Hematopoietic multipotent progenitor cell treated with erythropoietin and hydrocortisone succinate and interleukin-3 and kit ligand, for 17 days (in vitro differentiated cells): ENCODE data around the gene GNAO1.

ENCODE experiments used
- DNase-seq: peaks from one replicate; pipeline ENCODE4 v3.0.0-alpha.2; 2015; ENCODE audit warnings: low spot score

Gene GNAO1

DNA sequence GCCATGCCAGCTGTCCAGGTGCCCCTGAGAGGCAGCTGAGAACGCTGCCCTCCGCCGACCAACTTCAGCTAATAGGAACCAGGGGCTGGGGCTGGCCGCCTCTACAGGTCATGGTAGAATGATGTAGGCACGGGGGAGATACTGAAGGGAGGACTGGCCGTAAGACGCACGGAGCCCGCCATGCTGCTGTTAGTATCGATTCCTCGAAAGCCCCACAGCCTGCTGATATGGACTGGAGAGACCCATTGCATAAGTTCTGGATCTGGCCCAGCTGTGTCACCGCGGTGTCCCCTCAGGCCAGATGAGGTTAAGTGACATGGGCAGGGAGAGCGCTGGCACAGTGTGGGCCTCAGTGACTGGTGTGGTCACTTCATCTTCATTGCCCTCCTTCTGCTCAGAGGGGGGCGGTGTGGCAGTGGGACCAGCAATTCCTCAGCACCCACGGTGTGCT lies 158.4 kb downstream of the GNAO1 start:
- no peak for DNase-seq

GRCh38 chr16:56350491-56351405 lies 159.5 kb downstream of the GNAO1 start:
- DNase-seq = no peak

DNA sequence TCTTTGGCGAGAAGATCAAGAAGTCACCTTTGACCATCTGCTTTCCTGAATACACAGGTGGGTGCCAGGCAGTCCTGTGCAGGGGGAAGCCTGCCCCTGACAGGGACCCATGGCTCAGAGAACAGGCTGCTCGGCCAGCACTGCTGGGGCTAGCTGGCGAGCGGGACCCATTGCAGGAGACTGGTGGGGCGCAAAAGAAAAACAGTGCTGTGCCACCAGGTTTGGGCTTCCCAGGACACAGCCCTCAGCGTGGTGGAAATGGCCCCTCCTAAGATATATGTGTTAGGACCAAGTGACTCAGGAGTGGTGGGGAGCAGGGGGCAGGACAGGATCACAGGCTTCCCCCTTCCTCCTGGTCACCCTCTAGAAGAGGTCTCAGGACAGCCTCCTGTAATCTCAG lies 160.2 kb downstream of the GNAO1 start:
- no peak for DNase-seq

DNA sequence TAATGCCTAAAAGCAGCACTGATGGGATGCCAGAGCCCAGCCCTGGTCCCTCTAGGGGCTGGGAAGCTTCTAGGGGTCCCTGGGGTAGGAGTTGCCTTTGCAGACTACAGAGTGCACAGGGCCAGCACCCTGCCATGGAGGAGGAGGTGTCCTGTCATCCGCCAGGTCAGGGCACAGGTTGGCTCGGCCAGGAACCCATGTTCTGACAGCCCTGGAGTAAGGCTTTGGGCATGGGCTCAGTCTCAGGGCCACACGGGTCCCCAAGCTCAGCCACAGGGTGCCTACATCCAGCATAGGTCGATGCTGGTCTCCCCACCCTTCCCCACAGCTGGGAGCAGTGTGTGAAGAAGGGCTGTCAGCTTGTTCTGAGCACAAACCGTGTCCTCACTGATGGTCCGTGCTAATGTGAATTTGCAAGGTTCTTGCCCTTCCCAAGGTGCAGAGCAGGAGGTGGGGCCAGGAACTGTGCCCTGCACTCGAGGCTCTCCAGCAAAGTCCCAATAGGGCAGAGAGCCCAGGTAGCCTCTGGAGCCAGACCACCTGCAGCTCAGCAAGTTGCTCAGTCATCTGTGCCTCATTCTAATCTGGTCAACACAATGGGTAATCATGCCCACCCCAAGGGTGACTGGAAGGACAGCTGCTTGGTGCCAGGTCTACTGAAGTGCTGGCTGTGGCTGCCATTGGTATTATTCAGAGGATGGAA lies 161.2 kb downstream of the GNAO1 start:
- DNase-seq = no peak

- DNase-seq = no peak
Measured at GRCh38 chr16:56353054-56353921, 162.0 kb downstream of the GNAO1 start.

- DNase-seq = no peak
Measured at GRCh38 chr16:56354016-56354415, 162.7 kb downstream of the GNAO1 start.

- DNase-seq = no peak
Measured at GRCh38 chr16:56354746-56355145, 163.5 kb downstream of the GNAO1 start.

DNA sequence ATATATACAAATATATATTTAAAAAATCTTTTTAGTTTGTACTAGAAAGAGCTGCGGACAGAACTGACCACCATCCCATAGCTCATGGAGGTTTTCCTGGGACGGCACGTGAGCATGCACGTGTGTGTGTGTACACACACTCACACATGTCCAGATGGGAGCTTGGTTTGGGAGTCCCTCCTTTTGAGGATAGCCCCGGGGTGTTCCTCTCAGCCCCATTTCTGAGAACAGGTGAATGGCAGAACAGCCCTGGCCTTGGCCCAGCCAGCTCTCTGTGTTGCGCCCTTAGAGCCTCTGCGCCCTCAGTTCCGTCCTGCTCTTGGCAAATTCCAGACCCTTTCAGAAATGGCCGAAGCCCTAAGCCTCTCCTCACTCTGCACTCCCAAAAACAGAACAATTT lies 163.9 kb downstream of the GNAO1 start:
- DNase-seq = no peak

DNA sequence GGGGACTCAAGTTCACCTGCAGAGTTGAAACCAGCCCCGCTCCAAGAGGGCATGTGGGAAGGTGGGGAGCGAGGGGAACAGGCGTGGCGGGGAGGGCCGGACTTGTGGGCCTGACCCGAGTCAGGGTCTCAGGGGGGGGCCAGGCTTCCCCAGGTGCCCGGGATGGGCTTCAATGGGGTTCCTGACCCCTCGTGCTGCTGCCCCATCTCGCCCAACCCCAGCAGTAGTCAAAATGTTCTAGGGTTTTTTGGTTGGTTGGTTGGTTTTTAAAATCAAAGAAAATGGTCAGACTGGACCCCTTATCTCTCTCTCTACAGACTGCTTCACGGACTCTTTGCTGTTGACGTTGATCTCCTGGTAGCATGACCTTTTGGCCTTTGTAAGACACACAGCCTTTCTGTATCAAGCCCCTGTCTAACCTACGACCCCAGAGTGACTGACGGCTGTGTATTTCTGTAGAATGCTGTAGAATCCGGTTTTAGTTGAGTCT lies 164.5 kb downstream of the GNAO1 start:
- no peak for DNase-seq

- peak; percentile 72 for DNase-seq
Measured at GRCh38 chr16:56356276-56357240, 165.3 kb downstream of the GNAO1 start.

GRCh38 chr16:56357241-56357764 lies 166.0 kb downstream of the GNAO1 start:
- DNase-seq = no peak

- DNase-seq = no peak
Measured at GRCh38 chr16:56357765-56358322, 166.6 kb downstream of the GNAO1 start.

- no peak for DNase-seq
Measured at GRCh38 chr16:56360117-56361008, 169.1 kb downstream of the GNAO1 start.

DNA sequence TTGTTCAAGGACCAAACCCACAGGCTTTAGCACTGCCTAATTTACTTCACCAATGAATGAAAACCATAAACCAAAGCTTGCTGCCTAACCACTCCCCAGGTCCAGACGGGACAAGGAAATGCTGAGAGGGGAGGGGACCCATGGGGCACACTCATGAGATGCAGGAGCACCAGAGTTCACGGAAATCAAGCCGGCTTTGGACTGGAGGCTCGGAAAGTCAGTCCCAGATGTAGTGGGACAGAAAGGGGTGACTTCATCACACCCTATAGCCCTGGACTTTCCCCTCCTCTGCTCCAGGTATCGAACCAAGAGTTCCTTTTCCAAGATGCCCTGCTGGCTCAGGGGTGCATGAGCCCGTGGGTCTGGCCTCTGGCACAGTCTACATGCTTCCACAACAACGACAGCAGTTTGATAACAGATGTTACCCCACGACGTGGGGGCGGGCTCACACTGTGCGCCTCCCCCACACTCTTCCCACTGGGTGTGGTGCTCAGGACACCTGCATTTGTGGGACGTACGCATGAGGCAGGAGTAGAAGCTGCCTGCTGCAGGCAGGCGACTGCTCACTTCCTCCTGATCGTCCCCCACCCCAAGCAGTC lies 170.9 kb downstream of the GNAO1 start:
- no peak for DNase-seq

- no peak for DNase-seq
Measured at GRCh38 chr16:56362706-56363105, 171.4 kb downstream of the GNAO1 start.

GRCh38 chr16:56363181-56363716 lies 172.0 kb downstream of the GNAO1 start:
- DNase-seq = no peak

- no peak for DNase-seq
Measured at GRCh38 chr16:56363781-56364565, 172.7 kb downstream of the GNAO1 start.

DNA sequence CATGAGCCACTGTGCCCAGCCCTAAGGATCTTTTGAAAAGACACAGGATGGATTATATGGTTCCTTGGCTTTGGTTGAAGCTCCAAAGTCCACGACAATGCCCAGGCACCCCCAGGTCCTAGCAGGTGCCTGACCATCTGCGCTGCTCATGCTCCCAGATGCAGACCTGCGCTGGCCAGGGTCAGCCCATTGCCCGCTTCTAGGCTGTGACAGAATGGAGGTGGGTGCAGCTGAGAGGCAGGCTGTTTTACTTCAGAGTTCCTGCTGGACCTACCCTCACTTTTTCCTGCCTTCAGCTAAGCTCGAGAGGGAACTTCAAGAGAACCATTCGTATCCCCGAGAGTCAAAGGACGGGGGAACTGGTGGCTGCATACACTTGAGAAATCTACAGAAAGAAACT lies 173.6 kb downstream of the GNAO1 start:
- no peak for DNase-seq
